Natural killer cell treated with Interleukin-12 subunit alpha and Interleukin-12 subunit beta and Interleukin-15 and Interleukin-18, amount 100 ng/mL, for 72 hours (primary cell): ENCODE results near the gene EPHA6. TPM values are rescaled to one million over a fixed set of nuclear protein-coding genes. Genes with fewer than 3 reads are reported as not detected.
A peak's percentile ranks its signal among the peaks of the same experiment; 100 is the strongest.

Source experiments
- ATAC-seq, 2 donors: fragments of 150-1000 bp; cut with Tn5 transposase in 1 of 2; sonication (Bioruptor Pico), chemical (Tn5 transposase) in 1 of 2; 2 replicates each; pipeline ENCODE4 v1.10.0; 2021
- DNase-seq: peaks from one replicate; pipeline ENCODE4 v3.0.0; 2022; ENCODE audit warnings: low spot score
- H3K27ac Mint-ChIP-seq, 2 donors: 1 replicate in 1 of 2; 2 replicates in 1 of 2; pipeline ENCODE4 v1.8.0; 2022; ENCODE audit warnings: mixed read lengths in 2 of 2, mild to moderate bottlenecking in 1 of 2, moderate library complexity in 1 of 2
- H3K27me3 Mint-ChIP-seq, 2 donors: 1 replicate in 1 of 2; 2 replicates in 1 of 2; pipeline ENCODE4 v1.8.0; 2022; ENCODE audit warnings: mixed read lengths in 2 of 2
- H3K36me3 Mint-ChIP-seq: one replicate; pipeline ENCODE4 v1.8.0; 2022; ENCODE audit warnings: mixed read lengths
- H3K4me1 Mint-ChIP-seq, 2 donors: 1 replicate in 1 of 2; 2 replicates in 1 of 2; pipeline ENCODE4 v1.8.0; 2022; ENCODE audit warnings: low read depth in 2 of 2, mixed read lengths in 2 of 2, mild to moderate bottlenecking in 1 of 2
- H3K4me3 Mint-ChIP-seq: one replicate; pipeline ENCODE4 v1.8.0; 2022; ENCODE audit warnings: mixed read lengths
- H3K9me3 Mint-ChIP-seq: 2 replicates; pipeline ENCODE4 v1.8.0; 2022; ENCODE audit warnings: mixed read lengths
- total RNA-seq, 2 donors: library from RNA; stranded (reverse); gene quantifications; one replicate each; pipeline ENCODE4 v1.2.3, GENCODE V29; 2022

Gene EPHA6
- total RNA-seq, 2 donors from 2014 or later = not detected

- Mint-ChIP-seq H3K4me1 (no peaks in the 10 kb centered on the region), H3K4me3 (no peak overlapping the region), H3K27ac (no peak overlapping the region), H3K9me3 (peaks cover 2% of the 10 kb centered on the region), H3K27me3 (no peaks in the 10 kb centered on the region), H3K36me3 (no peaks in the 10 kb centered on the region)
- DNase-seq (no peak), ATAC-seq (no peak)
Measured at GRCh38 chr3:97662264-97662663, 847.9 kb downstream of the EPHA6 start.

GRCh38 chr3:97662762-97663161, 848.4 kb downstream of the EPHA6 start:
- no peaks in the 10 kb centered on the region for H3K36me3 Mint-ChIP-seq
- H3K9me3 Mint-ChIP-seq = peaks cover 2% of the 10 kb centered on the region
- H3K4me1 Mint-ChIP-seq = no peaks in the 10 kb centered on the region
- DNase-seq (no peak), ATAC-seq (peak in 1 of 2 donors; percentile 27)
- no peak overlapping the region for H3K4me3 Mint-ChIP-seq
- H3K27ac Mint-ChIP-seq = no peak overlapping the region
- no peaks in the 10 kb centered on the region for H3K27me3 Mint-ChIP-seq

- no peak for DNase-seq
- Mint-ChIP-seq H3K4me3 (no peak overlapping the region), H3K36me3 (no peaks in the 10 kb centered on the region), H3K9me3 (peaks cover 2% of the 10 kb centered on the region), H3K27me3 (no peaks in the 10 kb centered on the region), H3K4me1 (no peaks in the 10 kb centered on the region), H3K27ac (no peak overlapping the region)
- ATAC-seq = no peak
Measured at GRCh38 chr3:97665896-97666295, 851.5 kb downstream of the EPHA6 start.

GRCh38 chr3:97670952-97671351, 856.6 kb downstream of the EPHA6 start:
- no peak overlapping the region for H3K4me3 Mint-ChIP-seq
- peaks cover 3% of the 10 kb centered on the region for H3K9me3 Mint-ChIP-seq
- no peaks in the 10 kb centered on the region for H3K4me1 Mint-ChIP-seq
- ATAC-seq (no peak), DNase-seq (no peak)
- H3K27ac Mint-ChIP-seq = no peak overlapping the region
- peaks cover 2 to 4% of the 10 kb centered on the region in 2 donors for H3K27me3 Mint-ChIP-seq
- H3K36me3 Mint-ChIP-seq = no peaks in the 10 kb centered on the region

- Mint-ChIP-seq H3K27me3 (peaks cover 2 to 5% of the 10 kb centered on the region in 2 donors), H3K4me1 (no peaks in the 10 kb centered on the region), H3K9me3 (peaks cover 4% of the 10 kb centered on the region), H3K4me3 (no peak overlapping the region), H3K36me3 (no peaks in the 10 kb centered on the region), H3K27ac (no peak overlapping the region)
- ATAC-seq = no peak
- no peak for DNase-seq
Measured at GRCh38 chr3:97673357-97673997, 859.1 kb downstream of the EPHA6 start.

GRCh38 chr3:97674461-97674860, 860.1 kb downstream of the EPHA6 start:
- Mint-ChIP-seq H3K9me3 (peaks cover 4% of the 10 kb centered on the region), H3K36me3 (no peaks in the 10 kb centered on the region), H3K4me1 (no peaks in the 10 kb centered on the region), H3K4me3 (no peak overlapping the region), H3K27me3 (peaks cover 2 to 5% of the 10 kb centered on the region in 2 donors), H3K27ac (no peak overlapping the region)
- no peak for ATAC-seq
- DNase-seq = no peak

- no peak overlapping the region for H3K27ac Mint-ChIP-seq
- DNase-seq (no peak), ATAC-seq (no peak)
- no peaks in the 10 kb centered on the region for H3K36me3 Mint-ChIP-seq
- peaks cover 2 to 5% of the 10 kb centered on the region in 2 donors for H3K27me3 Mint-ChIP-seq
- peaks cover 4% of the 10 kb centered on the region for H3K9me3 Mint-ChIP-seq
- H3K4me1 Mint-ChIP-seq = no peaks in the 10 kb centered on the region
- no peak overlapping the region for H3K4me3 Mint-ChIP-seq
Measured at GRCh38 chr3:97680210-97680609, 865.8 kb downstream of the EPHA6 start.

- no peak for ATAC-seq
- H3K27me3 Mint-ChIP-seq = peaks cover 1 to 4% of the 10 kb centered on the region in 2 donors
- no peak for DNase-seq
- H3K9me3 Mint-ChIP-seq = peaks cover 4% of the 10 kb centered on the region
- H3K4me3 Mint-ChIP-seq = no peak overlapping the region
- H3K36me3 Mint-ChIP-seq = no peaks in the 10 kb centered on the region
- no peak overlapping the region for H3K27ac Mint-ChIP-seq
- no peaks in the 10 kb centered on the region for H3K4me1 Mint-ChIP-seq
Measured at GRCh38 chr3:97680696-97681095, 866.3 kb downstream of the EPHA6 start.

- no peak for ATAC-seq
- Mint-ChIP-seq H3K4me3 (no peak overlapping the region), H3K27me3 (no peaks in the 10 kb centered on the region), H3K9me3 (no peaks in the 10 kb centered on the region), H3K27ac (no peak overlapping the region), H3K36me3 (no peaks in the 10 kb centered on the region), H3K4me1 (no peaks in the 10 kb centered on the region)
- no peak for DNase-seq
Measured at GRCh38 chr3:97684490-97684889, 870.1 kb downstream of the EPHA6 start.

- H3K9me3 Mint-ChIP-seq = peaks cover 5% of the 10 kb centered on the region
- ATAC-seq (no peak), DNase-seq (no peak)
- no peaks in the 10 kb centered on the region for H3K36me3 Mint-ChIP-seq
- no peak overlapping the region for H3K27ac Mint-ChIP-seq
- H3K4me1 Mint-ChIP-seq = no peaks in the 10 kb centered on the region
- H3K27me3 Mint-ChIP-seq = no peaks in the 10 kb centered on the region
- no peak overlapping the region for H3K4me3 Mint-ChIP-seq
Measured at GRCh38 chr3:97686258-97686657, 871.9 kb downstream of the EPHA6 start.

GRCh38 chr3:97687734-97688133, 873.3 kb downstream of the EPHA6 start:
- no peak overlapping the region for H3K27ac Mint-ChIP-seq

GRCh38 chr3:97689111-97689510, 874.7 kb downstream of the EPHA6 start:
- no peak overlapping the region for H3K4me3 Mint-ChIP-seq
- peaks cover 0 to 6% of the 10 kb centered on the region in 2 donors for H3K27me3 Mint-ChIP-seq
- DNase-seq = no peak
- no peak for ATAC-seq
- peaks cover 5% of the 10 kb centered on the region for H3K9me3 Mint-ChIP-seq
- no peaks in the 10 kb centered on the region for H3K4me1 Mint-ChIP-seq
- no peaks in the 10 kb centered on the region for H3K36me3 Mint-ChIP-seq
- no peak overlapping the region for H3K27ac Mint-ChIP-seq

More at GRCh38 chr3:97687734-97688133, 873.3 kb downstream of the EPHA6 start:
- ATAC-seq (no peak), DNase-seq (no peak)
- no peaks in the 10 kb centered on the region for H3K36me3 Mint-ChIP-seq
- H3K4me1 Mint-ChIP-seq = no peaks in the 10 kb centered on the region
- H3K27me3 Mint-ChIP-seq = peaks cover 0 to under 1% of the 10 kb centered on the region in 2 donors
- H3K4me3 Mint-ChIP-seq = no peak overlapping the region
- peaks cover 5% of the 10 kb centered on the region for H3K9me3 Mint-ChIP-seq

GRCh38 chr3:97689962-97690361, 875.6 kb downstream of the EPHA6 start:
- no peak overlapping the region for H3K4me3 Mint-ChIP-seq
- H3K36me3 Mint-ChIP-seq = no peaks in the 10 kb centered on the region
- H3K9me3 Mint-ChIP-seq = peaks cover 5% of the 10 kb centered on the region
- ATAC-seq (no peak), DNase-seq (no peak)
- H3K27me3 Mint-ChIP-seq = peaks cover 0 to 6% of the 10 kb centered on the region in 2 donors
- H3K4me1 Mint-ChIP-seq = no peaks in the 10 kb centered on the region
- no peak overlapping the region for H3K27ac Mint-ChIP-seq

GRCh38 chr3:97691354-97691753, 877.0 kb downstream of the EPHA6 start:
- H3K27ac Mint-ChIP-seq = no peak overlapping the region
- H3K4me3 Mint-ChIP-seq = no peak overlapping the region
- H3K27me3 Mint-ChIP-seq = peaks cover 2 to 6% of the 10 kb centered on the region in 2 donors
- H3K9me3 Mint-ChIP-seq = peaks cover 5% of the 10 kb centered on the region
- DNase-seq = no peak
- ATAC-seq = no peak
- H3K4me1 Mint-ChIP-seq = no peaks in the 10 kb centered on the region
- H3K36me3 Mint-ChIP-seq = no peaks in the 10 kb centered on the region

- no peaks in the 10 kb centered on the region for H3K4me1 Mint-ChIP-seq
- peaks cover 2 to 6% of the 10 kb centered on the region in 2 donors for H3K27me3 Mint-ChIP-seq
- no peak for ATAC-seq
- H3K4me3 Mint-ChIP-seq = no peak overlapping the region
- H3K9me3 Mint-ChIP-seq = peaks cover 5% of the 10 kb centered on the region
- H3K27ac Mint-ChIP-seq = no peak overlapping the region
- H3K36me3 Mint-ChIP-seq = no peaks in the 10 kb centered on the region
- no peak for DNase-seq
Measured at GRCh38 chr3:97692389-97692788, 878.0 kb downstream of the EPHA6 start.
